ENCODE data around the gene CRHBP.
"Not testable (repeated sequence)": the region's sequence is repeated elsewhere in the genome, so short reads cannot be mapped to it uniquely, and the experiment has no call there.

CRHBP gene, protein sequence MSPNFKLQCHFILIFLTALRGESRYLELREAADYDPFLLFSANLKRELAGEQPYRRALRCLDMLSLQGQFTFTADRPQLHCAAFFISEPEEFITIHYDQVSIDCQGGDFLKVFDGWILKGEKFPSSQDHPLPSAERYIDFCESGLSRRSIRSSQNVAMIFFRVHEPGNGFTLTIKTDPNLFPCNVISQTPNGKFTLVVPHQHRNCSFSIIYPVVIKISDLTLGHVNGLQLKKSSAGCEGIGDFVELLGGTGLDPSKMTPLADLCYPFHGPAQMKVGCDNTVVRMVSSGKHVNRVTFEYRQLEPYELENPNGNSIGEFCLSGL

DNA sequence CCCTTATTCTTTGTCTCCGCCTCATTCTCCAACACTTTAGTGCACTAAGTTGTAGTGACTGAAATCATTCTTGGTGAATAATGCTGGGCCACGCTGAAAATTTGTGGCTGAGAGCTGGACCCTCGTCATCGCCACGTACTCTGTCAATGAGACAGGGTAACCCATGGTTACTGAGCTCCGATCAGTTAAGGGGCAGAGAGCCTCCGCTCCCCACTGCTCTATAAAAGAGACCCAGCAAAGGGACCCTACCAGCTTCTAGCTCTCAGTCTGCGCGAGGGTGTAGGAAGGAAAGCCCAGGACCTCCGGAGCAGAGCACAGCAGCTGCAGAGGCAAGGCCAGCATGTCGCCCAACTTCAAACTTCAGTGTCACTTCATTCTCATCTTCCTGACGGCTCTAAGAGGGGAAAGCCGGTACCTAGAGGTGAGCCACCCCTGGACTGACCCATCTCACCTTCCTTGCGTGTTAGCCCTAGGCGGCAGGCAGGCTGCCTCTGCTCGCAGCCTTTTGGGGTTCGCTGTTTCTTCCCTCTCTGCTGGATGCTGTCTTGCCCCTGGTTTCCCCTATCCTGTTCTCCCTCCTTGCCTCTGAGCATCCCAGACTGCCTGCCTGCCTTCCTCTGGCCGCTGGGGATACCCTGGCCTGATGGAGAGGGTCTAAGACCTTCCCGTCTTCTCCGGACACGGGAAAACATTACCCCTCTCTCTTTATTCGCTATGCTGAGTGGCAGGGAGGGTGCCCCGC, at the start of gene CRHBP:
TSS of gene CRHBP (plus strand) at position 251 of the 742 bp plus-strand sequence. CDS start at position 341, 90 bp downstream.
- peak within 1 kb of the TSS; percentile 42 for H3K4me3 ChIP-seq (ENCODE audit: low read depth, low read length)
- ChIA-PET CTCF (interaction anchor here (1.3 kb wide), 1 partner anchor 85 kb away, joined by 3 read pairs; no protein-coding TSS in a partner anchor), POLR2A (no interaction called here)
- DNase-seq (ENCODE audit: low read depth, low spot score): no peak
- TF ChIP-seq, protein P1, sequence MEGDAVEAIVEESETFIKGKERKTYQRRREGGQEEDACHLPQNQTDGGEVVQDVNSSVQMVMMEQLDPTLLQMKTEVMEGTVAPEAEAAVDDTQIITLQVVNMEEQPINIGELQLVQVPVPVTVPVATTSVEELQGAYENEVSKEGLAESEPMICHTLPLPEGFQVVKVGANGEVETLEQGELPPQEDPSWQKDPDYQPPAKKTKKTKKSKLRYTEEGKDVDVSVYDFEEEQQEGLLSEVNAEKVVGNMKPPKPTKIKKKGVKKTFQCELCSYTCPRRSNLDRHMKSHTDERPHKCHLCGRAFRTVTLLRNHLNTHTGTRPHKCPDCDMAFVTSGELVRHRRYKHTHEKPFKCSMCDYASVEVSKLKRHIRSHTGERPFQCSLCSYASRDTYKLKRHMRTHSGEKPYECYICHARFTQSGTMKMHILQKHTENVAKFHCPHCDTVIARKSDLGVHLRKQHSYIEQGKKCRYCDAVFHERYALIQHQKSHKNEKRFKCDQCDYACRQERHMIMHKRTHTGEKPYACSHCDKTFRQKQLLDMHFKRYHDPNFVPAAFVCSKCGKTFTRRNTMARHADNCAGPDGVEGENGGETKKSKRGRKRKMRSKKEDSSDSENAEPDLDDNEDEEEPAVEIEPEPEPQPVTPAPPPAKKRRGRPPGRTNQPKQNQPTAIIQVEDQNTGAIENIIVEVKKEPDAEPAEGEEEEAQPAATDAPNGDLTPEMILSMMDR (IDR thresholded peaks at IDR 0.05; ENCODE audit: insufficient read depth, low read length, missing control alignments): no peak

DNA sequence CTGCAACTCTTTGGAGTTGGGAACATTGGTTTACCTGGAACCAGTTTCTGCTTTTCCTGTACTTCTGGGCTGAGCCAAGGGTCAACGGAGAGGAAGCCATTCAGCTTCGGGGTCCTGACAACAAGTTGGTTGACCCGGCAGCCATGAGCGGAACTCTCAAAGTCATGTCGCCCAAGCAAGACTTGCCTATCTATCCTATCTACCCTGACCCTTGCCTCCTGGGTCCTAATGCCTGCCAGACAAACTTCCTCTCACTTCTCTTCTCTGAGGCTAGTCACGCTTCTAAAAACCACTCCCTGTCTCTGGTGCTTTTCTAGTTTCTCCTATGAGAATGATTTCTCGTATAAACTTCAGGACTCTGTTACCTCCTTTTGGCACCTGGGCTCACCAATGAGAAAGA, 44.7 kb upstream of the CRHBP start:
- ChIA-PET CTCF (interaction anchor here (1.0 kb wide), 1 partner anchor 20 kb away, joined by 3 read pairs; no protein-coding TSS in a partner anchor), POLR2A (no interaction called here)
- no peak for DNase-seq (ENCODE audit: low read depth, low spot score)
- H3K4me3 ChIP-seq (ENCODE audit: low read depth, low read length): no peak overlapping the region
- TF ChIP-seq, protein P1 (IDR thresholded peaks at IDR 0.05; ENCODE audit: insufficient read depth, low read length, missing control alignments): no peak

DNA sequence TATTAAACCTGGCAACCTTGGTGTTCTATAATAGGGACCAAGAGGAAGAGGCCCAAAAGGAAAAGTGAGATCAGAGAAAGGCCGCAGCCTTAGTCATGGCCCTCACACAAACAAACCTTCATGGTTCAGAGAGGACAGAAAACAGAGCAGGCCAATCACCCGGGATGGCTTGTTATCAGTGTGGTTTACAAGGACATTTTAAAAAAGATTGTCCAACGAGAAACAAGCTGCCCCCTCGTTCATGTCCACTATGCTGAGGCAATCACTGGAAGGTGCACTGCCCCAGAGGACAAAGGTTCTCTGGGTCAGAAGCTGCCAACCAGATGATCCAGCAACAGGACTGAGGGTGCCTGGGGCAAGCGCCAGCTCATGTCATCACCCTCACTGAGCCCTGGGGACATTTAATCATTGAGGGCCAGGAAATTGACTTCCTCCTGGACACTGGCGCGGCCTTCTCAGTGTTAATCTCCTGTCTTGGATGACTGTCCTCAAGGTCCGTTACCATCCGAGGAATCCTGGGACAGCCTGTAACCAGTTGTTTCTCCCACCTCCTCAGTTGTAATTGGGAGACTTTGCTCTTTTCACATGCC, 42.4 kb upstream of the CRHBP start:
- CTCF ChIA-PET; H3K4me3 ChIP-seq (ENCODE audit: low read depth, low read length); POLR2A ChIA-PET; DNase-seq (ENCODE audit: low read depth, low spot score): not testable (repeated sequence)

DNA sequence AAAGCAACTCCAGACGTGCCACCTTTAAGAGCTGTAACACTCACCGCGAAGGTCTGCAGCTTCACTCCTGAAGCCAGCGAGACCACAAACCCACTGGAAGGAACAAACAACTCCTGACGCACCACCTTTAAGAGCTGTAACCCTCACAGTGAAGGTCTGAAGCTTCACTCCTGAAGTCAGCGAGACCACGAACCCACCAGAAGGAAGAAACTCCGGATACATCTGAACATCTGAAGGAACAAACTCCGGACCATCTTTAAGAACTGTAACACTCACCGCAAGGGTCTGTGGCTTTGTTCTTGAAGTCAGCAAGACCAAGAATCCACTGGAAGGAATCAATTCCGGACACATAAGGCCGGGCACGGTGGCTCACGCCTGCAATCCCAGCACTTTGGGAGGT, 38.2 kb upstream of the CRHBP start:
- POLR2A ChIA-PET: interaction anchor here (0.7 kb wide), 1 partner anchor 187 kb away, joined by 3 read pairs; no protein-coding TSS in a partner anchor
- H3K4me3 ChIP-seq (ENCODE audit: low read depth, low read length); DNase-seq (ENCODE audit: low read depth, low spot score): not testable (repeated sequence)
- CTCF ChIA-PET: interaction anchor here (1.1 kb wide), 1 partner anchor 47 kb away, joined by 3 read pairs; no protein-coding TSS in a partner anchor

DNA sequence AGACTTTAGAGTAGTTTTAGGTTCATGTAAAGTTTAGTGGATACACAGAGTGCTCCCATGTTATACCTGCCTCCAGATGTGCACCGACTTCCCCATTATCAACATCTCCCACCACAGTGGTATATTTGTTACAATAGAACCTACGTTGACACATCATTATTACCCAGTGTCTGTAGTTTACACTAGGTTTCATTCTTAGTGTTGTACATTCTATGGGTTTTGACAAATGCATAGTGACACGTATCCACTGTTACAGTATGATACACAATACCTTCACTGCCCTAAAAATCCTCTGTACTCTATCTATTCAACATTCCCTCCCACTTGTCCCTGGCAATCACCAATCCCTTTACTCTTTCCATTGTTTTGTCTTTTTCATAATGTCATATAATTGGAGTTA, 34.3 kb upstream of the CRHBP start:
- ChIA-PET POLR2A (no interaction called here), CTCF (no interaction called here)
- DNase-seq (ENCODE audit: low read depth, low spot score): no peak
- TF ChIP-seq, protein P1 (IDR thresholded peaks at IDR 0.05; ENCODE audit: insufficient read depth, low read length, missing control alignments): no peak
- H3K4me3 ChIP-seq (ENCODE audit: low read depth, low read length): no peak overlapping the region

DNA sequence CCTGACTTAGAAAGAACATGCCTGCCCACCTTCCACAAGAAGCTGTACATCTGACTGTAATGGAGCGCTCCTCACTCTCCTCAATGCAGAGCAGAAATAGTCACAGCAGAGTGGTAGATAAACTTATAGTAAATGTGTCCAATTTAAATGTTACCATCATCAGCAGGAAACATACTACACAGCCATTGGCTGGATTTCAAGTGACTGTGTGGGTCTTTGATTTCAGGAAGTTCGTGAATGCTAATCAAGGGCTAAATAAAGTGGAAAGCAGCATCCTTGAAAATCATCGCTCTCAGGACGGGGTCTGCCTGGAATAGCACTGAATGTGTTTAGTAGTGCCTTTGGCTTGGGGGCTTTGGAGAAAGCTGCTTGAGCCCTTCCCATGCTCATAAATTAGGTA, 32.4 kb upstream of the CRHBP start:
- ChIA-PET POLR2A (no interaction called here), CTCF (no interaction called here)
- no peak for DNase-seq (ENCODE audit: low read depth, low spot score)
- no peak overlapping the region for H3K4me3 ChIP-seq (ENCODE audit: low read depth, low read length)
- TF ChIP-seq, protein P1 (IDR thresholded peaks at IDR 0.05; ENCODE audit: insufficient read depth, low read length, missing control alignments): no peak
